Measurements from ENCODE around the gene POLD4.

DNA sequence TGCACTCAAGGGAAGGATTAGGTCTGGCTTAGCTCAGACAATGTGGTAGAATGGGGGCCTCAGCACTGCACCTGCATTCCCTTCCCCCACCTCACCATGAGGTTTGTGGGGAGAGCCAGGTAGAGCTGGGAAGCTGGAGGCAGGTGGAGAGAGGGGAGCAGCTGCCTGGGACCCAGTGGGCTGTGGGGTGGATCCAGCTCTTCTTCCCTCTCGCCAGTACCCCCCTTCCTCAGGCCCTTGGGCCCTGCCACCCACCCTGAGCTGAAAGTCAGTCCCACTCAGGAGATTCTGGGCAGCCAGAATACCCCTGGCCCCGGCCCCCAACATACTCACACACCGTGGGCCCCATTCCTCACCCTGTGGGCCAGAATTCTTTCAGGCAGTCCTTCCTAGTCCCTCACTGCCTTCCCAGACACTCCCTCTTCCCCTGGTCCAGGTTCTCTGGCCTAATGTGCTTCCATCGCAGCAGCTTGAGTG lies 3.1 kb upstream of the POLD4 start:
- TF ChIP-seq POLR2AphosphoS5 (IDR thresholded peaks at IDR 0.05; ENCODE audit: low read depth, low read length) = no peak
- TF ChIP-seq, protein P1, sequence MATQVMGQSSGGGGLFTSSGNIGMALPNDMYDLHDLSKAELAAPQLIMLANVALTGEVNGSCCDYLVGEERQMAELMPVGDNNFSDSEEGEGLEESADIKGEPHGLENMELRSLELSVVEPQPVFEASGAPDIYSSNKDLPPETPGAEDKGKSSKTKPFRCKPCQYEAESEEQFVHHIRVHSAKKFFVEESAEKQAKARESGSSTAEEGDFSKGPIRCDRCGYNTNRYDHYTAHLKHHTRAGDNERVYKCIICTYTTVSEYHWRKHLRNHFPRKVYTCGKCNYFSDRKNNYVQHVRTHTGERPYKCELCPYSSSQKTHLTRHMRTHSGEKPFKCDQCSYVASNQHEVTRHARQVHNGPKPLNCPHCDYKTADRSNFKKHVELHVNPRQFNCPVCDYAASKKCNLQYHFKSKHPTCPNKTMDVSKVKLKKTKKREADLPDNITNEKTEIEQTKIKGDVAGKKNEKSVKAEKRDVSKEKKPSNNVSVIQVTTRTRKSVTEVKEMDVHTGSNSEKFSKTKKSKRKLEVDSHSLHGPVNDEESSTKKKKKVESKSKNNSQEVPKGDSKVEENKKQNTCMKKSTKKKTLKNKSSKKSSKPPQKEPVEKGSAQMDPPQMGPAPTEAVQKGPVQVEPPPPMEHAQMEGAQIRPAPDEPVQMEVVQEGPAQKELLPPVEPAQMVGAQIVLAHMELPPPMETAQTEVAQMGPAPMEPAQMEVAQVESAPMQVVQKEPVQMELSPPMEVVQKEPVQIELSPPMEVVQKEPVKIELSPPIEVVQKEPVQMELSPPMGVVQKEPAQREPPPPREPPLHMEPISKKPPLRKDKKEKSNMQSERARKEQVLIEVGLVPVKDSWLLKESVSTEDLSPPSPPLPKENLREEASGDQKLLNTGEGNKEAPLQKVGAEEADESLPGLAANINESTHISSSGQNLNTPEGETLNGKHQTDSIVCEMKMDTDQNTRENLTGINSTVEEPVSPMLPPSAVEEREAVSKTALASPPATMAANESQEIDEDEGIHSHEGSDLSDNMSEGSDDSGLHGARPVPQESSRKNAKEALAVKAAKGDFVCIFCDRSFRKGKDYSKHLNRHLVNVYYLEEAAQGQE (IDR thresholded peaks at IDR 0.05; ENCODE audit: insufficient read depth in 1 of 2, low read depth in 2 of 2, low read length in 2 of 2) = no peak
- no peak for TF ChIP-seq TAF1 (IDR thresholded peaks at IDR 0.05; ENCODE audit: borderline replicate concordance, insufficient read depth, low read length)
- no peak for TF ChIP-seq SIN3A (IDR thresholded peaks at IDR 0.05; ENCODE audit: borderline replicate concordance, insufficient read depth, low read length)
- TF ChIP-seq FOXP2 (optimal IDR thresholded peaks at IDR 0.05; ENCODE audit: borderline replicate concordance, extremely low read depth, extremely low read length, insufficient read depth) = no peak
